CD14-positive monocyte (primary cell): ENCODE measurements around the gene LTBP2. TPM values are rescaled to one million over a fixed set of nuclear protein-coding genes. Genes with fewer than 3 reads are reported as not detected.

Source experiments
- DNase-seq, 3 donors: peaks; one replicate each; pipeline ENCODE4 v3.0.0-alpha.2; 2011 to 2022
- H2AFZ ChIP-seq: 2 replicates; pipeline ENCODE4 v1.6.0; 2012; ENCODE audit warnings: mild to moderate bottlenecking, low read depth, low read length, inconsistent platforms; ENCODE audit not compliant: insufficient read depth, poor library complexity, severe bottlenecking
- H3K27ac ChIP-seq, 2 donors: 1 replicate in 1 of 2; 2 replicates in 1 of 2; pipeline ENCODE4 v1.5.1; 2012 to 2013; ENCODE audit warnings: low read length in 2 of 2, control low read depth in 1 of 2, inconsistent platforms in 1 of 2, low read depth in 1 of 2, mild to moderate bottlenecking in 1 of 2
- H3K27me3 ChIP-seq, 2 donors: one replicate each; pipeline versions ENCODE4 v1.6.0 to v1.6.1; 2011 to 2013; ENCODE audit warnings: low read length in 2 of 2; ENCODE audit not compliant: control insufficient read depth in 2 of 2, insufficient read depth in 2 of 2
- H3K36me3 ChIP-seq, 2 donors: replicated peaks in 1 of 2; 1 replicate in 1 of 2; 2 replicates in 1 of 2; pipeline versions ENCODE4 v1.5.1 to v1.6.1; 2012 to 2013; ENCODE audit warnings: low read length in 2 of 2, control low read depth in 1 of 2, inconsistent platforms in 1 of 2, mild to moderate bottlenecking in 1 of 2; ENCODE audit not compliant: insufficient read depth in 2 of 2, control insufficient read depth in 1 of 2
- H3K4me1 ChIP-seq, 2 donors: 1 replicate in 1 of 2; 2 replicates in 1 of 2; pipeline versions ENCODE4 v1.5.1 to v1.6.1; 2012 to 2013; ENCODE audit warnings: low read length in 2 of 2, control low read depth in 1 of 2, inconsistent platforms in 1 of 2, mild to moderate bottlenecking in 1 of 2, moderate library complexity in 1 of 2; ENCODE audit not compliant: insufficient read depth in 2 of 2, control insufficient read depth in 1 of 2
- H3K4me2 ChIP-seq: replicated peaks from 2 replicates; pipeline ENCODE3; 2012; ENCODE audit warnings: low read length, moderate library complexity, mild to moderate bottlenecking; ENCODE audit not compliant: poor library complexity, severe bottlenecking; ENCODE audit errors: extremely low read depth
- H3K4me3 ChIP-seq, 3 experiments: fragments of 200-600 bp in 1 of 3; sonication (generic) in 1 of 3; replicated peaks in 1 of 3; 1 replicate in 2 of 3; 2 replicates in 1 of 3; pipeline ENCODE4 v1.5.1; 2011 to 2013; ENCODE audit warnings: low read length in 3 of 3, mild to moderate bottlenecking in 3 of 3, control low read depth in 2 of 3, low read depth in 2 of 3, inconsistent platforms in 1 of 3, moderate library complexity in 1 of 3
- H3K79me2 ChIP-seq: 2 replicates; pipeline ENCODE4 v1.6.0; 2012; ENCODE audit warnings: mild to moderate bottlenecking, control low read depth, inconsistent platforms, low read length, moderate library complexity; ENCODE audit not compliant: insufficient read depth
- H3K9ac ChIP-seq: 2 replicates; pipeline ENCODE4 v1.6.0; 2017; ENCODE audit warnings: low read length, mild to moderate bottlenecking; ENCODE audit not compliant: insufficient read depth, poor library complexity, severe bottlenecking
- H3K9me3 ChIP-seq, 2 donors: replicated peaks in 1 of 2; 1 replicate in 1 of 2; 2 replicates in 1 of 2; pipeline versions ENCODE4 v1.5.1 to v1.6.1; 2012 to 2013; ENCODE audit warnings: low read length in 2 of 2, control low read depth in 1 of 2; ENCODE audit not compliant: control insufficient read depth in 1 of 2, insufficient read depth in 1 of 2
- H4K20me1 ChIP-seq: 2 replicates; pipeline ENCODE4 v1.6.0; 2012; ENCODE audit warnings: mild to moderate bottlenecking, low read length, control low read depth, moderate library complexity; ENCODE audit not compliant: insufficient read depth
- H3K27ac Mint-ChIP-seq, 7 donors: one replicate each; pipeline ENCODE4 v1.8.0; 2020; ENCODE audit warnings: mild to moderate bottlenecking in 7 of 7, mixed read lengths in 7 of 7, moderate library complexity in 6 of 7, inconsistent platforms in 2 of 7
- H3K27me3 Mint-ChIP-seq, 3 donors: one replicate each; pipeline ENCODE4 v1.8.0; 2021 to 2022; ENCODE audit warnings: low read depth in 3 of 3, mild to moderate bottlenecking in 3 of 3, mixed read lengths in 3 of 3, moderate library complexity in 3 of 3, inconsistent platforms in 1 of 3
- H3K36me3 Mint-ChIP-seq, 2 donors: one replicate each; pipeline ENCODE4 v1.8.0; 2020; ENCODE audit warnings: mixed read lengths in 2 of 2, inconsistent platforms in 1 of 2, mild to moderate bottlenecking in 1 of 2
- H3K4me1 Mint-ChIP-seq: one replicate; pipeline ENCODE4 v1.8.0; 2020; ENCODE audit warnings: mild to moderate bottlenecking, mixed read lengths
- H3K4me3 Mint-ChIP-seq, 2 donors: one replicate each; pipeline ENCODE4 v1.8.0; 2020; ENCODE audit warnings: mild to moderate bottlenecking in 2 of 2, mixed read lengths in 2 of 2, moderate library complexity in 1 of 2
- H3K9me3 Mint-ChIP-seq, 7 donors: one replicate each; pipeline ENCODE4 v1.8.0; 2020 to 2022; ENCODE audit warnings: mixed read lengths in 7 of 7, mild to moderate bottlenecking in 6 of 7, moderate library complexity in 6 of 7, inconsistent platforms in 2 of 7
- WGBS: methylation state at CpG from one replicate; pipeline ENCODE4 v1.1.5; 2013; ENCODE audit warnings: missing lambda C conversion rate; ENCODE audit not compliant: insufficient coverage; 5-methylcytosine and 5-hydroxymethylcytosine counted together
- intact Hi-C, 2 donors: fragments of 100-400 bp; cut with micrococcal nuclease; formaldehyde crosslinking; loops; one replicate each; pipeline versions ENCODE4 v1.15.0 to v1.15.1; 2023
- polyA plus RNA-seq, 3 donors: library from polyadenylated mRNA; depleted of rRNA in 1 of 3; unstranded in 2 of 3; stranded (reverse) in 1 of 3; fragments of 300-500 nt in 2 of 3; fragments of >200 nt in 1 of 3; fragmentation: Illumina TruSeq in 2 of 3; gene quantifications; 1 replicate in 2 of 3; 2 replicates in 1 of 3; pipeline ENCODE4 v1.2.3, GENCODE V29; 2012 to 2021
- TF ChIP-seq, protein P1 (sequence below): fragments of 200-600 bp; IDR thresholded peaks from one replicate; pipeline ENCODE4 v1.8.0; 2022; ENCODE audit warnings: antibody characterized with exemption, mild to moderate bottlenecking

LTBP2 gene
- polyA plus RNA-seq, 3 donors = 0.04 to 0.24 (median 0.11) TPM

- TF ChIP-seq, protein P1, sequence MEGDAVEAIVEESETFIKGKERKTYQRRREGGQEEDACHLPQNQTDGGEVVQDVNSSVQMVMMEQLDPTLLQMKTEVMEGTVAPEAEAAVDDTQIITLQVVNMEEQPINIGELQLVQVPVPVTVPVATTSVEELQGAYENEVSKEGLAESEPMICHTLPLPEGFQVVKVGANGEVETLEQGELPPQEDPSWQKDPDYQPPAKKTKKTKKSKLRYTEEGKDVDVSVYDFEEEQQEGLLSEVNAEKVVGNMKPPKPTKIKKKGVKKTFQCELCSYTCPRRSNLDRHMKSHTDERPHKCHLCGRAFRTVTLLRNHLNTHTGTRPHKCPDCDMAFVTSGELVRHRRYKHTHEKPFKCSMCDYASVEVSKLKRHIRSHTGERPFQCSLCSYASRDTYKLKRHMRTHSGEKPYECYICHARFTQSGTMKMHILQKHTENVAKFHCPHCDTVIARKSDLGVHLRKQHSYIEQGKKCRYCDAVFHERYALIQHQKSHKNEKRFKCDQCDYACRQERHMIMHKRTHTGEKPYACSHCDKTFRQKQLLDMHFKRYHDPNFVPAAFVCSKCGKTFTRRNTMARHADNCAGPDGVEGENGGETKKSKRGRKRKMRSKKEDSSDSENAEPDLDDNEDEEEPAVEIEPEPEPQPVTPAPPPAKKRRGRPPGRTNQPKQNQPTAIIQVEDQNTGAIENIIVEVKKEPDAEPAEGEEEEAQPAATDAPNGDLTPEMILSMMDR = no peak
- Mint-ChIP-seq H3K4me3 (no peak overlapping the region), H3K4me1 (peaks cover 23% of the 10 kb centered on the region), H3K9me3 (no peaks in the 10 kb centered on the region), H3K27ac (no peak overlapping the region), H3K27me3 (peaks cover 3 to 6% (median 4%) of the 10 kb centered on the region in 3 donors), H3K36me3 (no peaks in the 10 kb centered on the region)
- H3K36me3 ChIP-seq = no peaks in the 10 kb centered on the region
- no peak overlapping the region for H3K4me3 ChIP-seq
- H3K9ac ChIP-seq = no peak overlapping the region
- no peak overlapping the region for H3K27ac ChIP-seq
- peaks cover 20 to 23% of the 10 kb centered on the region in 2 donors for H3K4me1 ChIP-seq
- no peaks in the 10 kb centered on the region for H3K27me3 ChIP-seq
- H4K20me1 ChIP-seq = no peaks in the 10 kb centered on the region
- intact Hi-C loops = no loop called here
- no peak overlapping the region for H2AFZ ChIP-seq
- H3K9me3 ChIP-seq = no peaks in the 10 kb centered on the region
- no peak for DNase-seq
- H3K79me2 ChIP-seq = no peaks in the 10 kb centered on the region
- H3K4me2 ChIP-seq = no peak overlapping the region
- 90% methylated on average over 2 of the region's 4 CpGs for WGBS
Observed at GRCh38 chr14:74517731-74518130, 94.3 kb downstream of the LTBP2 start.

DNA sequence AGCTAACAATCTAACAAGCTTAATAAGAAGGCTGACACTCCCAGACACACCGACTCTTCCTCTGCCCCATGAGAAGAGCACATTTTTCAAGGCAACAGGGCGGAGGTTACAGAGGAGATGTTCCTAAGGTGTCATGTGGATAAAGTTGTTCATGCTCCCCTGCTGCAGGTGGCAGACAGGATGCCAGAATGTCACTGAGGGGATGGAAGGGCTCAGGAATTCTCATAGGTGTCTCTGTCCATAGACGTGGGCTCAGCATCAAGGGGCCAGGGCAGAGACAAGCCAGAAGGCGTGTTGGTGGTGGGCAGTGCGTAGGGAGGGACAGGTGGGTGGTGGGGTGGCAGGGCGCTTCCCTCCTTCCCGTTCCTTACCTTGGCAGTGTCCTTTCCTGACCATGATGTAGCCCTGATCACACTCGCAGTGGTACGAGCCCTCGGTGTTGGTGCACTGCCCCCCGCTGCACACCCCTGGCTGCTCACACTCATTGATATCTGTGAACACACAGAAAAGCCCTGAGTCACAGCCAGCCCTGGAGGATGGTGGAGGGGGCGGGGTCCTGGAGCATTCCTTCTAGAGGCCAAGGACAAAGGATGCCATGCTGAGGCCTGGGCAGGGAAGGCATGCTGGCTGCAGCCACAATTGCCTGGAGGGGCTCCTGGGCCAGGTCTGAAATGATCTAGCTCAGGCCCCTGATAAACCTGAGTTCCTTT lies 95.4 kb downstream of the LTBP2 start:
- no peak overlapping the region for H3K4me2 ChIP-seq
- Mint-ChIP-seq H3K4me1 (peaks cover 27% of the 10 kb centered on the region), H3K27me3 (peaks cover 3 to 6% (median 4%) of the 10 kb centered on the region in 3 donors), H3K36me3 (no peaks in the 10 kb centered on the region), H3K27ac (no peak overlapping the region), H3K4me3 (no peak overlapping the region), H3K9me3 (no peaks in the 10 kb centered on the region)
- peaks cover 20 to 30% of the 10 kb centered on the region in 2 donors for H3K4me1 ChIP-seq
- H4K20me1 ChIP-seq = no peaks in the 10 kb centered on the region
- no peak overlapping the region for H3K4me3 ChIP-seq
- H3K9me3 ChIP-seq = no peaks in the 10 kb centered on the region
- no peak overlapping the region for H3K27ac ChIP-seq
- DNase-seq = no peak
- no peak overlapping the region for H3K9ac ChIP-seq
- TF ChIP-seq, protein P1 = no peak
- H2AFZ ChIP-seq = no peak overlapping the region
- H3K27me3 ChIP-seq = no peaks in the 10 kb centered on the region
- no peaks in the 10 kb centered on the region for H3K79me2 ChIP-seq
- WGBS = 97% methylated on average over 10 of the region's 12 CpGs
- intact Hi-C loops = no loop called here
- H3K36me3 ChIP-seq = no peaks in the 10 kb centered on the region
